Measurements from ENCODE around the gene THRAP3. TPM values are rescaled to one million over a fixed set of nuclear protein-coding genes. Genes with fewer than 3 reads are reported as not detected.

THRAP3 gene
- total RNA-seq, 1 donor from 2014 or later = 81.0 TPM

- Histone ChIP-seq H3K27me3 (ENCODE audit: low read depth) (no peaks in the 10 kb centered on the region), H3K36me3 (peaks cover 80% of the 10 kb centered on the region), H3K27ac (no peak overlapping the region), H3K4me1 (peaks cover 36% of the 10 kb centered on the region), H3K9me3 (no peaks in the 10 kb centered on the region), H3K4me3 (no peak overlapping the region)
- intact Hi-C loops (cut with DNase I) = no loop called here
- no peak for ATAC-seq
- DNase-seq = no peak
- TF ChIP-seq, protein P1, sequence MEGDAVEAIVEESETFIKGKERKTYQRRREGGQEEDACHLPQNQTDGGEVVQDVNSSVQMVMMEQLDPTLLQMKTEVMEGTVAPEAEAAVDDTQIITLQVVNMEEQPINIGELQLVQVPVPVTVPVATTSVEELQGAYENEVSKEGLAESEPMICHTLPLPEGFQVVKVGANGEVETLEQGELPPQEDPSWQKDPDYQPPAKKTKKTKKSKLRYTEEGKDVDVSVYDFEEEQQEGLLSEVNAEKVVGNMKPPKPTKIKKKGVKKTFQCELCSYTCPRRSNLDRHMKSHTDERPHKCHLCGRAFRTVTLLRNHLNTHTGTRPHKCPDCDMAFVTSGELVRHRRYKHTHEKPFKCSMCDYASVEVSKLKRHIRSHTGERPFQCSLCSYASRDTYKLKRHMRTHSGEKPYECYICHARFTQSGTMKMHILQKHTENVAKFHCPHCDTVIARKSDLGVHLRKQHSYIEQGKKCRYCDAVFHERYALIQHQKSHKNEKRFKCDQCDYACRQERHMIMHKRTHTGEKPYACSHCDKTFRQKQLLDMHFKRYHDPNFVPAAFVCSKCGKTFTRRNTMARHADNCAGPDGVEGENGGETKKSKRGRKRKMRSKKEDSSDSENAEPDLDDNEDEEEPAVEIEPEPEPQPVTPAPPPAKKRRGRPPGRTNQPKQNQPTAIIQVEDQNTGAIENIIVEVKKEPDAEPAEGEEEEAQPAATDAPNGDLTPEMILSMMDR (IDR thresholded peaks at IDR 0.05) = no peak
Observed at GRCh38 chr1:36354486-36354885, 130.2 kb downstream of the THRAP3 start.

Other genes with a start within 250 kb of the THRAP3 start
- 9.3 TPM for gene TEKT2, start 140.3 kb upstream of the THRAP3 start, total RNA-seq
- 32.4 TPM for gene ADPRS, start 135.6 kb upstream of the THRAP3 start, total RNA-seq
- gene COL8A2, start 99.2 kb upstream of the THRAP3 start, total RNA-seq = 24.4 TPM
- 60.3 TPM for gene TRAPPC3, start 75.0 kb upstream of the THRAP3 start, total RNA-seq
- 120 TPM for gene MAP7D1, start 68.3 kb upstream of the THRAP3 start, total RNA-seq
- gene SH3D21, start 81.9 kb downstream of the THRAP3 start, total RNA-seq = 8.5 TPM
- 25.7 TPM for gene EVA1B, start 99.2 kb downstream of the THRAP3 start, total RNA-seq
- 74.2 TPM for gene STK40, start 161.5 kb downstream of the THRAP3 start, total RNA-seq
- gene LSM10, start 173.5 kb downstream of the THRAP3 start, total RNA-seq = 44.5 TPM
- 17.1 TPM for gene OSCP1, start 226.0 kb downstream of the THRAP3 start, total RNA-seq
- 59.4 TPM for gene MRPS15, start 239.9 kb downstream of the THRAP3 start, total RNA-seq

Measured in lower lobe of right lung (tissue), 2 donors.